Vagina (tissue), 2 donors: Measurements from ENCODE around the gene HMX1. TPM values are rescaled to one million over a fixed set of nuclear protein-coding genes. Genes with fewer than 3 reads are reported as not detected.
A peak's percentile ranks its signal among the peaks of the same experiment; 100 is the strongest.

Experiments used
- DNase-seq, 2 donors: peaks; one replicate each; pipeline ENCODE4 v3.0.0-alpha.2; 2017; ENCODE audit errors: extremely low spot score in 2 of 2
- H3K27ac ChIP-seq: fragments of 200-600 bp; sonication (generic); one replicate; pipeline ENCODE4 v1.5.1; 2019
- H3K27me3 ChIP-seq: fragments of 200-600 bp; sonication (generic); one replicate; pipeline ENCODE4 v1.5.1; 2019
- H3K36me3 ChIP-seq, 2 donors: fragments of 200-600 bp; sonication (generic); one replicate each; pipeline ENCODE4 v1.5.1; 2017 to 2019
- H3K4me1 ChIP-seq: fragments of 200-600 bp; sonication (generic); one replicate; pipeline ENCODE4 v1.5.1; 2019
- H3K4me3 ChIP-seq, 2 donors: fragments of 200-600 bp; sonication (generic); 1 replicate in 1 of 2; 2 replicates in 1 of 2; pipeline ENCODE4 v1.5.1; 2016 to 2019
- H3K9me3 ChIP-seq: fragments of 200-600 bp; sonication (generic); one replicate; pipeline ENCODE4 v1.5.1; 2019
- CTCF ChIP-seq, 3 experiments: fragments of 450-650 bp in 2 of 3; fragments of 200-600 bp in 1 of 3; sonication (generic) in 1 of 3; IDR thresholded peaks; one replicate each; pipeline ENCODE4 v1.5.1; 2017 to 2019; ENCODE audit warnings: antibody characterized with exemption in 3 of 3, mild to moderate bottlenecking in 2 of 3, moderate library complexity in 2 of 3
- POLR2A ChIP-seq, 2 donors: fragments of 450-650 bp; IDR thresholded peaks; one replicate each; pipeline ENCODE4 v1.6.1; 2017; ENCODE audit warnings: antibody characterized with exemption in 2 of 2, mild to moderate bottlenecking in 2 of 2, moderate library complexity in 2 of 2
- POLR2AphosphoS5 ChIP-seq, 2 donors: sonication (generic); formaldehyde crosslinking; IDR thresholded peaks; one replicate each; pipeline ENCODE4 v1.9.0; 2017; ENCODE audit warnings: antibody characterized with exemption in 2 of 2, mild to moderate bottlenecking in 2 of 2, low read depth in 1 of 2; ENCODE audit not compliant: insufficient read depth in 1 of 2
- intact Hi-C: fragments of 100-400 bp; cut with DNase I; formaldehyde crosslinking; loops from one replicate; pipeline ENCODE4 v1.15.1; 2023
- total RNA-seq: library from RNA; depleted of rRNA; stranded (reverse); fragments of >200 nt; gene quantifications from one replicate; pipeline ENCODE4 v1.2.3, GENCODE V29; 2016

HMX1 gene
- total RNA-seq, 1 donor from 2014 or later = not detected

GRCh38 chr4:8917868-8918783, 46.5 kb upstream of the HMX1 start:
- intact Hi-C loops = no loop called here
- TF ChIP-seq POLR2AphosphoS5 (IDR thresholded peaks at IDR 0.05; ENCODE audit: insufficient read depth in 1 of 2, low read depth in 1 of 2) (no peak), POLR2A (IDR thresholded peaks at IDR 0.05) (no peak), CTCF (IDR thresholded peaks at IDR 0.05) (peak; percentile 27 to 65 (median 41))

GRCh38 chr4:8917321-8917811, 45.7 kb upstream of the HMX1 start:
- Histone ChIP-seq H3K4me1 (no peaks in the 10 kb centered on the region), H3K27ac (no peak overlapping the region), H3K9me3 (no peaks in the 10 kb centered on the region), H3K4me3 (no peak overlapping the region), H3K27me3 (no peaks in the 10 kb centered on the region), H3K36me3 (no peaks in the 10 kb centered on the region)
- TF ChIP-seq POLR2AphosphoS5 (IDR thresholded peaks at IDR 0.05; ENCODE audit: insufficient read depth in 1 of 2, low read depth in 1 of 2) = no peak
- no peak for TF ChIP-seq POLR2A (IDR thresholded peaks at IDR 0.05)
- TF ChIP-seq CTCF (IDR thresholded peaks at IDR 0.05) = no peak
- DNase-seq = peak in 1 of 2 donors; percentile 18
- intact Hi-C loops = no loop called here

More at GRCh38 chr4:8917868-8918783, 46.5 kb upstream of the HMX1 start:
- H3K4me3 ChIP-seq = no peak overlapping the region
- no peaks in the 10 kb centered on the region for H3K36me3 ChIP-seq
- H3K4me1 ChIP-seq = no peaks in the 10 kb centered on the region
- H3K27ac ChIP-seq = no peak overlapping the region
- no peaks in the 10 kb centered on the region for H3K9me3 ChIP-seq
- H3K27me3 ChIP-seq = no peaks in the 10 kb centered on the region
- peak in 1 of 2 donors; percentile 56 for DNase-seq

GRCh38 chr4:8916906-8917305, 45.3 kb upstream of the HMX1 start:
- peak in 1 of 2 donors; percentile 58 for DNase-seq
- Histone ChIP-seq H3K4me1 (no peaks in the 10 kb centered on the region), H3K36me3 (no peaks in the 10 kb centered on the region), H3K27me3 (no peaks in the 10 kb centered on the region), H3K4me3 (no peak overlapping the region), H3K9me3 (no peaks in the 10 kb centered on the region), H3K27ac (no peak overlapping the region)
- TF ChIP-seq CTCF (IDR thresholded peaks at IDR 0.05) = no peak
- TF ChIP-seq POLR2AphosphoS5 (IDR thresholded peaks at IDR 0.05; ENCODE audit: insufficient read depth in 1 of 2, low read depth in 1 of 2) = no peak
- intact Hi-C loops = no loop called here

- H3K36me3 ChIP-seq = no peaks in the 10 kb centered on the region
- no peaks in the 10 kb centered on the region for H3K4me1 ChIP-seq
- H3K9me3 ChIP-seq = no peaks in the 10 kb centered on the region
- no peak for TF ChIP-seq POLR2AphosphoS5 (IDR thresholded peaks at IDR 0.05; ENCODE audit: insufficient read depth in 1 of 2, low read depth in 1 of 2)
- TF ChIP-seq POLR2A (IDR thresholded peaks at IDR 0.05) = no peak
- TF ChIP-seq CTCF (IDR thresholded peaks at IDR 0.05) = no peak
- intact Hi-C loops = no loop called here
- no peak overlapping the region for H3K27ac ChIP-seq
- peak in 1 of 2 donors; percentile 67 for DNase-seq
- no peak overlapping the region for H3K4me3 ChIP-seq
- no peaks in the 10 kb centered on the region for H3K27me3 ChIP-seq
These were observed 44.8 kb upstream of the HMX1 start for GRCh38 chr4:8916351-8916885.
